Measurements from ENCODE around the gene PRDM16.

The PRDM16 gene

DNA sequence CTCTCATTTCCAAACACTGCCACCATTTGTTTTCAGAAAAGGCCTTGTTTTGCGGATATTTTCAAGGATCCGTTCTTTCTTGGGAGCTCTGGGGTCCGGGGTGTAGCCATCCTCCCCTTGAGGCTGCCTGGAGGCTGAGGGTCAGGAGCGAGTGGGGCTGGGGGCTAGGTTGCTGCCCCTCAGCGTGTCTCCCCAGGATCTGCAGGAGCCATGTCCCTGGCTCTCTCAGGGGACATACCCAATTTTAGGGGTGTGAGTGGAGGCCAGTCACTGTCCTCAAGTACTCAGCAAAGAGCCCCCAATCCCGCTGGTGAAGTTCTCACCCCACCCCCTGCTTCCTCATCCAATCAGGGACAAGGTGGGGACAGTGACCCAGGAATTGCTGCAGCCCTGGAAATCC is 15.0 kb upstream of the PRDM16 start:
- DNase-seq (ENCODE audit: low spot score), result no peak

DNA sequence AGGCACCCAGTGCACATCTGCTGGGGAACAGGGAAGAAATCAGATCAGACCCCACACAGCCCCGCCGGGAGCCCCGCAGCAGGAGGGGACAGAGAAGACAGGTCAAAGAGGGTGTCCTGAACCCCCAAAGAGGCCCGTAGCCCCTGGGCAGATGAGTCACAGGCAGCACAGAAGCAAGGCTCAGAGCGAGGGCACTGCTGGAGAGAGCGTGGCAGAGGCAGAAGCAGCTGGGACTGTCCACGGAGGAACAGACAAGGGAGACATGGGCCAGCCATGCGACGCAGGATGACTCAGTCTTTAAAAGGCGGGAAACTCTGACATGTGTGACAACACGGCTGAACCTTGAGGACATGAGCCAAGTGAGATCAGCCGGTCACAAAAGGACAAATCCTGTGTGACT is 14.5 kb upstream of the PRDM16 start:
- DNase-seq (ENCODE audit: low spot score), result peak; percentile 40

DNA sequence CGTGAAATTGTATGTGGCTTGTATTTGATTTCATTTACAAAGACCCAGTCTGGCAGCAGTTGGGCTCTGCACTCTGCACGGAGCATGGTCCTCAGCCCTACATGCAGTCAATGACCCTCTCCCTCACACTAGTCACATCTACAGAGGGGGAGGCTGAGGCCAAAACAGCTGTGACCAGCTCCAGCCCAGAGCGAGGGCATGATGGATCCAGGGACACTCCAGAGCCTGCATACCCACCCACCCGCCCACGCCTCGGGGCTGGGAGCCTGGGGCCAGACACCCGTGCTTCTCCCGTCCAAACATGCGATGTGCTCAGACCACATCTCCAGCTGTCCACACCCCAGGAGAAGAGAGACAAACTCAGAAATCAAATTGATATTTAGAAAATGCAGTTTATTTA is 14.0 kb upstream of the PRDM16 start:
- DNase-seq (ENCODE audit: low spot score), result peak; percentile 30

DNA sequence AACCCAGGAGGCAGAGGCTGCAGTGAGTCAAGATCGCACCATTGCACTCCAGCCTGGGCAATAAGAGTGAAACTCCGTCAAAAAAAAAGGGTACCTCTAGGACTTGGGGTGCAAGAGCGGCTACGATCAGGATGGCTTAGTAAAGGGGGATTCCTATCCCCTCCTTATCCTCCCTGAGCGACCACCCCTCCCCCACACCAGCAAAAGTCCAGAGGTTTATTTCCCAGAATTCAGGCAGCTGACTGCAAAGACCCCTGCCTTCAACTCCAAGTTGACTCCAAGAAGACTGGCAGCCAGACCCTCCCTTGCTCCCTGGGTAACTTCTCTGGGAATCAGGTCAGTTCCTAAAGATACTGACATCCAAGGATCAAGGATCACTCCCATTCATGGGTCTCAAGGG is 12.4 kb upstream of the PRDM16 start:
- peak; percentile 15 for DNase-seq (ENCODE audit: low spot score)

DNA sequence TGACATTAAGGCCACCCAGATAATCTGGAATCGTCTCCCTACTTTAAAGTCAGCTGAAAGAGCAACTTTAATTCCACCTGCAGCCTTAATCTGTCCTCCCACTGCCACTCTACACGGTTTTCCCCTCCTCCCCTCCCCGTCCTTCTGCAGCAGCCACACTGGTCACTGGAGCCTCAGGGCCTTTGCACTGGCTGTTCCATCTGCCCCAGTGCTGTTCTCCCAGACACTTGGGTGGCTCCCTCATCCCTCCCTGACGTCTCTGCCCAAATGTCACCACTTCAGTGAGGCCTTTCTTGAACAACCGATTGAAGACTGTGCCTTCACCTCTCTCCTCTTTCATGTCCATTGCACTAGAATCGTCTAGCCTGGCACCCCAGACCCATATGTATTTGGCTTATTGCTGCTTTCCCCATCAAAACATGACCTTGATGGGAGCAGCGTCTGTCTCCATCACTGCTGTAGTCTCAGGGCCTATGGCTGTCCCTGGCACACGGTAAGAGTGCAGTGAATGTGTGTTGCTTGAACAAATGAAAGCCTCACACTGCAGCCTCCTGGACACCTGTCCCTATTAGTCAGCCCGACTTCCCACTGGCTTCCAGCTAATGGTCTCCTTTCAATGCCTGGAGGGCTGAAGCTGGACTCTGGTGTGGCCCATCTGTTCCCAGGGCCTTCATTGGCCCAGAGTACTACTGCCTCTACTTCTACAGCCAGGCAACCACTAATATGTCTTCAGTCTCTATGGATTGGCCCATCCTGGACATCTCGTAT is 10.6 kb upstream of the PRDM16 start:
- DNase-seq (ENCODE audit: low spot score), result peak; percentile 36

DNA sequence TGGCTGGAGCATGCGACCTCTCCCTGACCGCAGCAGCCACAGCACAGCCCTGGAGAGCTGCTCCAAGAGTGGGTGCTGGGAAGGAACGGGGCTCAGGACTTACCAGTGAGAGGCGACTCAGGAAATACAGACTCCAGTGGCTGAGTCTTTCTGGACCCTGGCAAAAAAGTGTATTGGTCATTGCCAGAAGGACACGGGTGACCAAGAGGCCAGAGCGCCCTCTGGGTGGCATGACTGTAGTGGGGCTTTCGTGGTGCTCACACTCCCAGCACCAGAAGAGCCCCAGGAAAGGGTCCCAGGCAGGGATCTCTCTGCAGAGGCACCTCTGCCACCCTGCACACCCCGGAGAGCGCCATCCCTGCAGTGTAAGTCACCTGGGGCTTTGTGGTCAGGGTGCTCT is 8.9 kb upstream of the PRDM16 start:
- peak; percentile 39 for DNase-seq (ENCODE audit: low spot score)

DNA sequence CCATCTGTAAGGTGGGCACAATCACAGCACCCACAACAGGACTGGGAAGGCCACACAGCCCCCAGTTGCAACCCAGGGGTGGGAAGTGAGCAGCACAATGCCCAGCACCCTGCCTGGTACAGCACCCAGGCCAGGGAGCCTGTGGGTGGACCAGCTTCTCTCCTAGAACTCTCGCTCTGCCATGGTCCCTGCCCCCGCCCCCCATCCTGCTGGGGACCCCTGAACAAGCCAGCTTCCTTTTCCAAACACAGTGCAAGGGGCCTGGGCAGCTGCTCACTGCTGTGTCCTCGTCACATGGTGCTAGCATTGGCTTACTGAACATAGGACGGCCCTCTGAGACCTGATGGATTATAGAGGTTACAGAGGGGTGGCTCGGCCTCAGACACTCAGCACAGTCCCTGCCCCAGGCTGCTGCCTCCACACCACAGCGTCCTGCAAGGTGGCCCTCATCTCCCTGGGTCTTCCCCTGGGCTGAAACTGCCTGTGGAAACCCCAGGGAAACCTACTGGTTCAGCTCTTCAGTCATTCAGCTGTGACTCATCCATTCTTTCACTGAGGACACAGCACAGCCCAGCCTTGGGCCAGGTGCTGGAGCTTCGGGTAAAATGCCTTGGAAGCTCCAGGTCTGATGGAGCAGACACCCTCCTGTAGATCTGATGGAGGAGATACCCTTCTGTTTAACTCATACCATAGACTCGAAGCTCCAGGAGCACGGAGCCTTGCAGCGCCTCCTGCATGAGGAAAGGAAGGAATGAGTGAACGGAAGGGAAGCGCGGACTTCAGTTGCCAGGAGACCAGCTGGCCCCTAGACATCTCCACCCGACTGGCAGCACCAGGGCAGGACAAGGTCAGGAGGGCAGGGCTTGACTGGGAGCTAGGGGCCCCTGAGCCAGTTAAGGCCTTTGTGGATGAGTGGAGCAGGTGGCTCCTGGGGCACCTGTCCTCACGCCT is 8.1 kb upstream of the PRDM16 start:
- DNase-seq (ENCODE audit: low spot score), result peak; percentile 52

DNA sequence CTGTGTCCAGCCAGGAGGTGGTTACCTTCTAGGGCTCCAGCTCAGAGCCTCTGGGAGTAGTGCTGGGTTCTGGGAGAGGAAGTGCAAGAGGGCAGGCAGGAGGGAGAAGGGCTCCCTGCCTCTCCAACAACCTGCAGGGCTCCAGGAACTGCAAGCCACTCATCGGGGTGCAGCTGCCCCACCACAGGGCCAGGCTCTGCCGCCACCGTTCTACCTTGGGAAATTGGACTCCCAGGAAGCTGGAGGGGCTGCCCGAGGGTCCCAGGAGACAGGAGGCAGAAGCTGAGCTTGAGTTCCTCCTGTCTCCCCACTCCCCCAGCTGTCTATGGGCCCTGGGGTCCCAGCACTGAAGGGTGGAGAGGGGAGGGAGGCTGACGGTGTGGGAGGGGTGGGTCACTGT is 7.4 kb upstream of the PRDM16 start:
- no peak for DNase-seq (ENCODE audit: low spot score)

DNA sequence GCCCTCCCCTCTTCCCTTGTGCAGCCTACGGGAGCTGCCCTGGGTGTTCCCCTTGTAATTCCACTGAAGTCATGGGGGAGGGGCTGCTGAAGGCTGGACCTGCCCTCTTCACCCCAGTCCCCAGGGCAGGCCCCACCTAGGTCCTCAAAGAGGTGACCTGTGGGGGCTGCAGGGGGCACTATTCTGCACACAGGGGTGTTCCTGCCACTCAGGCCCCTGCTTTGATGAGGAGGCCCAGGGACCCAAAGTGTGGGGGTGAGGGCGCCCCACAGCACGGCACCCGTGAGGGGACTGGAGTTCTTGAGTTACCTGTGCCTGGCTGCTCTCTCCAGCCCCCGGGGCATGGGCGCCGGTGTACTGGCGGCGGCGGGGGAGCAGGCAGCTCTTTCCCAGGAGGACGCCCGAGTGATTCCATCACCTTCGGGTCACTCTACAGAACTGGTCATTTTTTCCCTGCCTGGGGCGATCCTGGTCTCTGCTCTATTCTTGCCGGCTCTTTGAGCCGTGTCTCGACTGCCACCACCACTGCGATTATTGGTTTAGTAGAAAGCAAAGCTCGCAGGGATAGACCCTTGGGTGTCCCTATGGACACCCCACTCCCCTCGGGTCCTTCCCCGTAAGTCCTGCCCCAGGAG is 6.9 kb upstream of the PRDM16 start:
- DNase-seq (ENCODE audit: low spot score), result peak; percentile 54

DNA sequence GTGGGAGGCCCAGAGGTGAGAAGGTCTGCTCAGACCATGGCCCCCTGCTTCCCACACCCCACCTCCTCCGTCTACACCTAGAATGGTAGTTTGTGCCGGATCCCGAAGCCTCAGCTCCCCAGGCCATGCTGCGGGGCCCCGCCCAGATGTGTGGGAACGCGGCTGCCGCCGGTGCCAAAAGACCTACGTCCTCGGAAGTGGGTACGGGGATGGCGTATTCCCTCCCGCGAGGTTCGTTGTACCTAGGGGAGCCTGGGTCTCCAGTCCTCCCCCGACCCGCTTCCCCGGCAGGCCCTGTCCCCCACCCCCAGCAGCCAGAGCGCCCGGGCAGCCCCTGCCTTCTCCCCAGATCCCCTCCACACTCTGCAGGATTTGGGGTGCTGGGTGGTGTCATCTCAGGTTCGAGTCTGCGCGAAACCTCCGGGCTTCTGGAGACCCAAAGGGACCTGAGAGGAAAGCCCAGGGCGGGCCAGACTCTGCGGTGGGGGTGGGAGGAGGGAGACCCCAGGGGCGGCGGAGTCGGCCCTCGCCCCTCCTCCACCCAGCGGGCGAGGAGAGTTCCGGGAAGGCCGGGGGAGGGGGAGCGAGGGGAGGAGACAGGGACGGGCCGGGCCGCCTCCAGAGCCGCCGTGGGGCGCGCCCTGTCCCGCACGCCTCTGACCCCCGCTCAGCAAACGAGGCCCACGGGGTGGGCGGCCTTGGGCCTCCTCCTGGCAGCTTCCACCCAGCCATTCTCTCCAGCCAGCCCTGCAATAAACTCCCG is 6.2 kb upstream of the PRDM16 start:
- peak; percentile 59 for DNase-seq (ENCODE audit: low spot score)

DNA sequence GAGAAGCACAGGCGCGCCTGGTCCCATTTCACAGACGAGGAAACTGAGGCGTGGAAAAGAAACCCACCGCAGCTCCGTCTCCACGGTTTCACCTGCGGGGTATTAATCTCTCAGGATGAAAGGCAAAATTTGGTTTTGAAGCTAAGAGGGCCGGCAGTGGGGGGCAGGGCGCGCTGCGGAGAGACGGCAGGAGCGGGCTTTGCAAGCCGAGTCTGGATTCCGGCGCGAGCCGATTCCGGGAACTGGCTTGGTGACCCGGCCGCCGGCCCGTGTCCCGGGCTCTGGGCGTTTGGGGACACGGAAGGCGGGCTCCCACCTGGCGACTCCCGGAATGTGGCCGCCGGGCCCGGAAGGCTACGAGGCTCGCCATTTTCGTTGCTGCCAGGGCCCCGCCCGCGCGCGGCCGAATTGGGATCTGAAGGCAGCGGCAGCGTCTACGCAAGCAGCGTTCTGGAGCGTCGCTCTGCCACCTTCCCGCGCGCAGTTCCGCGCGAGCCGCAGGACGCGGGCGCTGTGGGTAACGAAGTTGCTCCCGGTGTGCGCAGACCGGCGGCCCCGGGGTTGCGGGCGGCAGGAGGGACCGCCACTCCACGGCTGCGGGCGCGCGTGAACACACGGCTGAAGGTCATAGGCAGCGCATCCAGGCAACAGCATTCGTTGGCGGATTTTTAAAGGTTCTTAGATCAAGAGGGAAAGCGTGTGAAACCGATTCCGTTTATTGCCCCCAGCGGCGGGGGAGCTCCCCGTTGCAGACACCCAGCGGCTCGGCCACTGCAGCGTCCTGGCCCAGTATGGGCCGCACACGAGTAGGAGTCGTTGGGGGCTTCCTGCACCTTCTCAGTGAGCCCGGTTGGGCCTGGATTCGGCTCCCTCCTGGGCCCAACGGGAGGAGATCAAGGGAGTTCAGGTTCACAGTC is 5.4 kb upstream of the PRDM16 start:
- DNase-seq (ENCODE audit: low spot score), result peak; percentile 59

DNA sequence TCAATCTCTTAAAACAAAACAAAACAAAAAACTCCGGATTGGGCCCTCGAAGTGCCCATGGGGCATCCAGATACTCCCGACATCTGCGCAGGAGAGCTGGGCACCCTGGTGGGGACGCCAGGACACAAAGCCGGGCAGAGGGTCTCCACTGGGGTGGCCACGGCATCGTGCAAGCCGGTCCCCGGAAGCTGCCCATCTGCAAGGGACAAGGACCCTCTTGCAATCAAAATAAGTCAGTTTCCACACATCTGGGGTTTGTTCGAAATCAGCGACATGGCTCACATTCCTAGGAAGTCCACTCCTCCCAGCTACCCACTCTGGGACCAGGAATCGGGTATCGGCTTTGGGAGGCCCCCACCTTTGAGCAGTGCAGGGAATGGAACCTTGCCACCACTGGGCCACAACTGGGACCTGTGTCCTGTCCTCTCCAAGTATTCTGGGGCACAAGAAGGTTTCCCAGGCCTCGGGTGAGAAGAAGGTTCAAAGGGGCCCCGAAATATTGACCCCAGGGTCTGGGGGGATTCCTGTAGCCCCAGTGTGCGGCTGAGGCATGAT is 4.6 kb upstream of the PRDM16 start:
- DNase-seq (ENCODE audit: low spot score), result peak; percentile 40

DNA sequence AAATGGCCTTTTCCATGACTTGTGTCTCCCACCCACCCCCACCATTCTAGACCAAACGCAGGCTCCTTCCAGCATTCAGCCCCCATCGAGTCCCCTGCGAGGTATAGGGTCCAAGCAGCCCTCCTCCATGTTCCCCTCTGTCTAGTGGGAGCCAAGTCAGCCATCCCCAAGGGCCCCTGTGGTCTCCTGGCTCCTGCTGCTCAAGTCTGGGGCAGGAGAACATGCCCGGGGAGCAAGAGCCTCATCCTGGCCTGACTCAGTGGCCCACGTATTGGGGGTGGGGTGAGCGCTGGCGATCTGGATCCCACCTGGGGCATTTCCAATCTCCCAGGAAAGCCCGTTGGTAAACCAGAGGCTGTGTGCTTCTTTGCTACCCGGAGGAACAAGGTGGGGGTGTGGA is 4.1 kb upstream of the PRDM16 start:
- DNase-seq (ENCODE audit: low spot score), result peak; percentile 40

DNA sequence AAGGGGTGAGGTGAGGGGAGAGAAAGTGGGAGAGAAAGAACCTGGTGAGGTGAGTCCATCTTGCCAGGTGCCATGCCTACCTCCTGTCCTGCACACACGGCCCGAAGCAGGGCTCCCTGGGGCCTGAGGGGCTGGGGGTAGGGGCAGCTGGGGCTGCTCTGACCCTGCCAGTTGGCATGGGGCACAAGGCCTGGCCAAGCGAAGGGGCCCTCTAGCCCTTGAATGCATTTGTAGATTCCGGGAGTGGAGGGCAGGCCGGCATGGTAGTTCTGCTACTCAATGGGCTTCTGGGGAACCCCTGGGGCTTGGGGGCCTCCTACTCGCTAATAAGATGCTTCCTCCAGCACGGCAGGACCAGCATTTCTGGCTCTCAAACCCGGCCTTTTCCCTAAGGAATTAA is 3.6 kb upstream of the PRDM16 start:
- DNase-seq (ENCODE audit: low spot score), result peak; percentile 35

DNA sequence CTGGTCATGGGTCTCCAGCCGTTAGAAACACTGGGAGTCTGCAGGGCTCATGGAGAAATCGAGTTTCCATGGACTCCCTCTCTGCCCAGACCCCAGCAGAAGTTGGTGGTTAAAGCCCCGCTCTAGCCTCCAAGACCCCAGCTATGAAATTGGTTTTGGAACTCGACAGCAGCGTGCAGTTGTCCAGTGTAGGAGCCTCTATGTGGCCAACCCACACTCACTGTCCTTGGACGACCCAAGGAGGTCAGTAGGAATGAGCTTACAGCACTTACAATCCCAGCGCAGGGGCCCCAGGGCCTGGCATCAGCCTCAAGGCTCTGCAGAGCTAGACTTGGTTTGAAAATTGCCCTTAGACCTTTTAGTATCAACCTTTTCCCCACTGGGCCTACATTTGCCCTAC is 3.2 kb upstream of the PRDM16 start:
- no peak for DNase-seq (ENCODE audit: low spot score)

DNA sequence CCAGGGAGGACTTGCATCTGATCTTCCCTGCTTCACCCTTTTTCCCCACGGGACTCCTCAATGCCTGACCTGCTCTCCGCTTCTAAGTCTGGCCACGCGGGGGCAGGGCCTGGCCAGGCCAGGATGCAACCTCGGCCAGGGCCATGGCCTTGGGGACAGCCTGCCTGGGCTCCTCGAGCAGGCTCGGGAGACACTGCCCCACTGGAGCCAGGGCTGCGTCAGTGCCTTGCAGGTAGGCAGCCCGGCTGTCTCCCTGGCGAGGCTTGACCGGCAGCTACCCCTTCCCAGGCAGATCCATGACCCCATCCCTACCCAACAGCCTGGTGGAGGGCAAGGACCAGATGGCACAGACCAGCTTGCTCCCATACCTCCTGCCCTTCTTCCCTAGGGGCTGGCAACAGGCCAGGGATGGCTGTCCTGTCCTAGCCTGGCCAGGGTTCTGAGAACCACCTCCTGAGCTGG is 2.7 kb upstream of the PRDM16 start:
- peak; percentile 71 for DNase-seq (ENCODE audit: low spot score)

DNA sequence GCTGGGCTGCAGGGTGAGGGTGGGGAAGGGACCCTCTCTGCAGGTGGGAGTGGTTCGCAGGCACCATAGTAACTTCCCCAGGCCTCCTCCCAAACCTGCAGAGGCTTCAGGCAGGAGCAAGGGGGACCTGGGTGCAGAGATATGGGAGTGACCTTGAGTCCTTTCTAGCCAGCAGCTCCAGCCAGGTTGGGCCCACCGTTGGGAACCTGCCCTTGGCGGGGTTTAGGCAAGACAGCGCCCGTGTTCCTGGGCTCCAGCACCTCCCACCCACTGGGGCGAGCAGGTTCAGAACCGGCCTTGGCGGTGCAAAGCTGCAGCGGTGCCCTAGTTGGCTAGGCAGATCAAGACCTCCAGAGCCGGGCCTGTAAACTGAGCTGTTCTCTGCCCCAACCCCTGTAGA is 2.2 kb upstream of the PRDM16 start:
- peak; percentile 44 for DNase-seq (ENCODE audit: low spot score)

DNA sequence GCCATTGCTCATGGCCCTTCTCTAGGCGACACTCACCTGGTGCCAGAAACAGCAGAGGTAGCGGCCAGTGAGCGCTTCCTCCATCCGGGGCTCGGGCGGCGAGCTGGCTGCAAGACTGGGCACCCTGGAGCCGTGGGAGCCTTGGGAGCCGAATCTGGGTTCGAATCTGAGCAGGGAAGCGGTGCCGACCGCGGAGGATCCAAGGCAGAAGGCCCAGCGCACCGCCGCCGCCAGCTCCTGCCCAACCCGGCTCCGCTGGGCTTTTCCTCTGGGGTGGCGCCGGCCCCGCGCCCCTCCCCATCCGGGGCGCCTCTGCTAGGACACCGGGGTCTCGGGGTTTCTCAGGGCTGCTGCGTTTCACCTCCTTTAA is 1.7 kb upstream of the PRDM16 start:
- no peak for DNase-seq (ENCODE audit: low spot score)

DNA sequence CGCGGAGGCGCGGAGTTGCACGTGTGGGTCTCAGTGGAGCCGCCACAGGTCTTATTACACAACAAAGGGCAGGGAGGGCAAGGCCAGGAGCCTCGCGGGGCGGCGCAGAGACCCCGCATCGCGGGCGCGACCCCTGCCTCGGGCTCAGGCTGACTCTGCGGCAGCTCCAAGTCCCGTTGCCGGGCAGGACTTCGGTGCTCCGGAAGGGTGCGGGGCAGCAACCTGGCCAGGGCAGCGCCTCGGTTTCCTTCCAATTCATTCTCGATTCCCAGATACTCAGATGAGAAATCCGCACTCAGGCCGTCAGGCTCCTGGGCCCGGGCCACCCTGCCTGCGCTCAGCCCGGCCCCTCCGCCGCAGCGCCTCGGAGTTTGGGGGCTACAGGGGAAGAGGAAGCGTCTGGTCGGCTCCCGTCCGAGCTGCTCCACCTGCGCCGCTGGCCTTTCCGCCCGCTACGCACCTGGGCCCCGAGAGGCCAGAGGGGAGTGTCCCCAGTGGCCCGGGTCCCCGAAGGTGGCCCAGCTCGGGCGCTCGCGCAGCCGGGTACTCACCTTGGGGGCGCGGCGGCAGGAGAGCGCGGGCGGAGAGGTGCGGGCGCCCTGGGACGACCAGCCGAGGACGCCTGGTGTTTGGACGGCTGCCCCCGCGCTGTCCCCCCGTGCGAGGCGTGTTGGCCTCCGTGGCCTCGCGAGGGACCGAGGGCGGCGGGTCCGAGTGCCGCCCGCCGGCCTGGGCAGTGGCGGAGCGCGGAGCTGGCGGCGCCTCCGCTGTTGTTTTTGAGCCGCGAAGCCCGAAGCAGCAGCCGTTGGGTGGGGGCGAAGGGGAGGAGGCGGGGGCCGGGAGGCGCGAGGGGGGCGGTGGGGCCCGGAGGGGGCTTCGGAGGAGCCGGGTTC is 1.1 kb upstream of the PRDM16 start:
- DNase-seq (ENCODE audit: low spot score), result peak; percentile 63

Data from ecto neural progenitor cell (in vitro differentiated cells).